KMS-11 (cell line): ENCODE data around the gene BAX.

Source experiments
- H2AFZ ChIP-seq: fragments of 200-600 bp; sonication (generic); 2 replicates; pipeline ENCODE4 v1.6.1; 2016; ENCODE audit warnings: antibody characterized with exemption, mixed run types, low read depth
- H3K27ac ChIP-seq: fragments of 200-600 bp; sonication (generic); 2 replicates; pipeline ENCODE4 v1.6.1; 2016; ENCODE audit warnings: mild to moderate bottlenecking, mixed run types
- H3K27me3 ChIP-seq: fragments of 200-600 bp; sonication (generic); 2 replicates; pipeline ENCODE4 v1.6.1; 2017; ENCODE audit warnings: mild to moderate bottlenecking, low read depth, mixed run types, moderate library complexity; ENCODE audit not compliant: insufficient read depth
- H3K36me3 ChIP-seq: fragments of 200-600 bp; sonication (generic); 2 replicates; pipeline ENCODE4 v1.6.1; 2017; ENCODE audit warnings: mild to moderate bottlenecking, mixed run types; ENCODE audit not compliant: insufficient read depth
- H3K4me1 ChIP-seq: fragments of 200-600 bp; sonication (generic); 2 replicates; pipeline ENCODE4 v1.6.1; 2016; ENCODE audit warnings: mild to moderate bottlenecking, low read depth, mixed run types; ENCODE audit not compliant: poor library complexity, severe bottlenecking
- H3K4me2 ChIP-seq: fragments of 200-600 bp; sonication (generic); 2 replicates; pipeline ENCODE4 v1.7.0; 2016; ENCODE audit warnings: mild to moderate bottlenecking, mixed run types
- H3K4me3 ChIP-seq: fragments of 200-600 bp; sonication (generic); IDR thresholded peaks from 2 replicates; pipeline ENCODE4 v1.6.1; 2017; ENCODE audit warnings: low read depth, low read length, mixed read lengths; ENCODE audit not compliant: insufficient read depth
- H3K79me2 ChIP-seq: fragments of 200-600 bp; sonication (generic); 2 replicates; pipeline ENCODE4 v1.6.1; 2016; ENCODE audit warnings: low read depth, mixed run types; ENCODE audit not compliant: insufficient read depth
- H3K9ac ChIP-seq: fragments of 200-600 bp; sonication (generic); 2 replicates; pipeline ENCODE4 v1.6.1; 2016; ENCODE audit warnings: mild to moderate bottlenecking, mixed run types
- H4K20me1 ChIP-seq: fragments of 200-600 bp; sonication (generic); 2 replicates; pipeline ENCODE4 v1.6.1; 2016; ENCODE audit warnings: mild to moderate bottlenecking, mixed run types; ENCODE audit not compliant: insufficient read depth
- CTCF ChIP-seq: fragments of 200-600 bp; sonication (generic); conservative IDR thresholded peaks from 2 replicates; pipeline ENCODE4 v1.6.1; 2017; ENCODE audit warnings: low read depth, mild to moderate bottlenecking, antibody characterized with exemption, low read length, moderate library complexity, mixed read lengths

Gene BAX

GRCh38 chr19:48967346-48968178 is 12.9 kb downstream of the BAX start:
- Histone ChIP-seq H3K27ac (no peak overlapping the region), H3K79me2 (peaks cover 11% of the 10 kb centered on the region), H2AFZ (no peak overlapping the region), H3K4me3 (no peak overlapping the region), H3K4me2 (peak overlapping the region; percentile 99; the same call in 1 of the 2 replicates), H4K20me1 (no peaks in the 10 kb centered on the region), H3K9ac (no peak overlapping the region), H3K4me1 (peaks cover 33% of the 10 kb centered on the region), H3K36me3 (no peaks in the 10 kb centered on the region), H3K27me3 (no peaks in the 10 kb centered on the region)
- TF ChIP-seq CTCF = no peak

- H3K36me3 ChIP-seq = no peaks in the 10 kb centered on the region
- H3K9ac ChIP-seq = no peak overlapping the region
Measured at GRCh38 chr19:48968179-48968661, 13.5 kb downstream of the BAX start.

GRCh38 chr19:48968813-48969218 is 14.1 kb downstream of the BAX start:
- TF ChIP-seq CTCF = no peak
- Histone ChIP-seq H3K4me1 (peaks cover 24% of the 10 kb centered on the region), H2AFZ (no peak overlapping the region), H3K4me3 (no peak overlapping the region), H3K36me3 (no peaks in the 10 kb centered on the region), H3K27me3 (no peaks in the 10 kb centered on the region), H3K27ac (no peak overlapping the region), H3K9ac (no peak overlapping the region), H3K79me2 (peaks cover 11% of the 10 kb centered on the region), H4K20me1 (no peaks in the 10 kb centered on the region), H3K4me2 (no peak overlapping the region)

More at GRCh38 chr19:48968179-48968661, 13.5 kb downstream of the BAX start:
- Histone ChIP-seq H3K4me3 (no peak overlapping the region), H3K4me2 (no peak overlapping the region), H3K27ac (no peak overlapping the region), H3K27me3 (no peaks in the 10 kb centered on the region), H3K79me2 (peaks cover 11% of the 10 kb centered on the region), H4K20me1 (no peaks in the 10 kb centered on the region), H2AFZ (no peak overlapping the region), H3K4me1 (peaks cover 30% of the 10 kb centered on the region)
- TF ChIP-seq CTCF = no peak

GRCh38 chr19:48969276-48970138 is 14.8 kb downstream of the BAX start:
- Histone ChIP-seq H3K4me1 (peaks cover 17% of the 10 kb centered on the region), H3K36me3 (no peaks in the 10 kb centered on the region), H3K27ac (no peak overlapping the region), H3K4me2 (no peak overlapping the region), H4K20me1 (no peaks in the 10 kb centered on the region), H3K9ac (no peak overlapping the region), H3K79me2 (peaks cover 11% of the 10 kb centered on the region), H3K4me3 (no peak overlapping the region), H2AFZ (no peak overlapping the region), H3K27me3 (no peaks in the 10 kb centered on the region)
- TF ChIP-seq CTCF = no peak
